ENCODE results near the gene NACA.

GRCh38 chr12:56723889-56724700 lies 1.0 kb downstream of the NACA start:
- TF ChIP-seq CTCF (IDR thresholded peaks at IDR 0.05) (no peak), POLR2A (IDR thresholded peaks at IDR 0.05) (peak; percentile 49 to 89)
